GM18511 (cell line): Measurements from ENCODE around the gene CELSR2.
"Not testable (repeated sequence)": the region's sequence is repeated elsewhere in the genome, so short reads cannot be mapped to it uniquely, and the experiment has no call there.

Source experiments
- ATAC-seq: cut with Tn5 transposase; IDR thresholded peaks from one replicate; pipeline ENCODE4 v1.9.1; 2021; ENCODE audit warnings: mild to moderate bottlenecking, moderate library complexity; ENCODE audit not compliant: unreplicated experiment

The CELSR2 gene

DNA sequence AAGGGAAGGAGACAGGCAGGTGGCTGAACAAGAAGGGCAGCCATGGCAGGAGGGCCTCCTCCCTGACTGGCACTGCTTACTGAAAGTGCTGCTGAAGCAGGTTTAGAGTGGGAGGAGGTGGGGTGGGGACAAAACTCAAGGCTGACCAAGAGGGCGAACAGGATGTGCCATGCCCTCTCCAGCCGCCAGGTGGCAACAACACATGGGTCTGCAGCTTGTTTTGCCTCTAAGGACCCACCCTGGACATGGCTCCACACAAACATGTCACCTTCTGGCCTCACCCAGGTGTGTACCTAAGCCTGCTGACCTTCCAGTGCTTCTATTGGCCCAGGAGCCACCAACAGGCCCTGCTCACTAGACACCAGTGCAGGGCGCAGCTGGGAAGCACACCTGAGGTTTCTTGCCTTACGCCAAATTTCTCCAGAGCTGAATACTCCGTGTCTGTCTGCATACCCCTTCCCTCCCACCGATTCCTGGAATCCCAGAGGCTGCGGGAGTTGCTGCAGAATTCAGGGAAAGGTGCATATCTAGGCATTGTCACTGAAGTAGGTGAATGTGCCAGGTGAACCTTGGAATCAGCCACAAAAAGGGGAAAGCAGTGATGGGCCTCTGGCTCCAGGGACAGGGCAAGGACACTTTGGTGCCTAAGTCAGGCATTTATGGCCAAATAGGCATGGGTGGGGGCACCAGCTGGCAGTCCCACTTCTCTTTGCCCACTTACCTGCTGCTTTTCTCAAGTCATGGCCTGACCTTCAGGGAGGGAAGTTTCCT is 28.3 kb downstream of the CELSR2 start:
- peak; percentile 86 for ATAC-seq

DNA sequence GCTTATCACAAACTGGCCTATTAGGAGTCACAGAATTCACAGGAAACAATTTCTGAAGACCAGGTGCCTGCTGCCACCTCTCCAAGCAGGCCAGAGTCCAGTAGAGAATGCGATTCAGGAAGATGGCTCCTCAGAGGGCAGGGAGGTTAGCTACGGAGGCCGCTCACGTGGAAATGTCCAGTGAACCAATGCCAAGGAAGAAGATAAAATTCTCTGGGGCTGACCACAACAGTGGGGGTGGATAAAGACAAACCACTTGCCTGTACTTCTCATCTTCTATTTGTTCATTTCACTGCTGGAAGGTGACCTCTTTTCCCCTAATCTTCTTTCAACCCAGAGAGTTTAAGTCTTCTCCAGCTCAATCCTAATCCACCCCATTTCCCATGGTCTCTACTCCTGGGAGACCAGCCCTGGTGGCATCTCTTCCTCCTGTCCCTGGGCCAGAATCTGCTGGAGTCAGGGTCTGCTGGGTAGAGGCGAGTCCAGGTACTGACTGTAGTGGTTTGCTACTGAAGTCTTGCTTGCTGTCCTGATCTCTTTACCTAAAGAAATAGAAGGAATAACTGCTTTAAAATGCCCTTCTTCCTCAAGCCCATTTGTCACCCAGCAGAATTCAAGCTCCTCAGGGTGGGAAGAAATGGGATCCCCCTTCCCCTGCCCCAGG is 30.4 kb downstream of the CELSR2 start:
- ATAC-seq = no peak

DNA sequence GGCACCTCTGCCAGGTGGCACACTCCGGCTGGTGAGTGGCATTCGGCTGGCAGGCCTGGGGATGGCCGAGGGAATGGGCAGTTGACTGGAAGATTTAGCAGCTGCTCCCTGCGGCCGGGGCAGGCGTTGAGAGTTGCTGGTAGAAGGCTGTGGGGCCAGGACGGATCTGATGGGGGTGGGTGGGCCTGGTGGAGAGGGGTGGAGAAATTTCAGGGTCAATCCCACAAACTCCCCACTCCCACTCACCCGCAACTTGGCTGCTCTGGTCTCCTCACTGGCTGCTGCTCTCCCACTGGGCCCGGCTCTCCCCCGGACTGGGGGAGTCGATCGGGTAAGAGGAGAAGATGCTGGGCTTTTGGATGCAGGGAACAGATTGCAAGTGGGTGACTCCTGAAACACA is 31.5 kb downstream of the CELSR2 start:
- ATAC-seq = no peak

DNA sequence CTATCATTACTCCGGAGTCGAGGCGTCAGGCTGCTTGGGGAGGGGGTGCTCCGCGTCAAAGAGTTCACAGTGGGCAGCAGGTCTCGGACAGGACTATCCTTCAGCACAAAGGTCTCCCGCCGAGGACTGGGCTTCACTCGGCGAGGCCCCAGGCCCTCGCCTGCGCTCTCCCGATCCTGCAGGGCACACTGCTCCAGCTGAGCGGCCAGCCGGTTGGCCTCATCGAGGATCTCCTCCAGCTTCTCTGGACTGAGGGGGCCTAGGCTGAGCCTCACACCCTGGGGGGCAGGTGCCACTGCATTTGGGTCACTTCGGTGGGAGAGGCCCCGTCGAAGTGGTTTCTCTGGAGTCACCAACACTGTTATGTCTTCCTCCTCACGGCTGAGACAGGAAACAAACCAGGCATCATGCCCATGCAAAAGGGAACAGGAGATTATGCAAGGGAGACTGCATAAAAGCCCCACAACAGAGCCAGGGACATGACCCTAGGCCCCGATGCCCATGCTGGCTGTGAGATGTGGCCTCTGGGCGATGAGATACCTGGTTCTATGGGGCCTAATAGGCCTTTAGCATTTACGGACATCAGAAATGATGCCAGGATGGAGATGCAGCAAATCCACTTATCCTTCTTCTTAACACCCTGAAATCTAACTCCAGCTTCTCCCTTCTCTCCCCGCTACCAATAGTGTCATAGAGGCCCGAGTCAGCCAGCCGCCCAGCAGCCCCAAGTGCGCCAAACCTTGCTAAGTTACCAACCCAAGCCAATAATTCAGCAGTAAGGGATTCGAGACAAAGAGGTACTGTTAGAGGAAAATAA is 32.5 kb downstream of the CELSR2 start:
- no peak for ATAC-seq

DNA sequence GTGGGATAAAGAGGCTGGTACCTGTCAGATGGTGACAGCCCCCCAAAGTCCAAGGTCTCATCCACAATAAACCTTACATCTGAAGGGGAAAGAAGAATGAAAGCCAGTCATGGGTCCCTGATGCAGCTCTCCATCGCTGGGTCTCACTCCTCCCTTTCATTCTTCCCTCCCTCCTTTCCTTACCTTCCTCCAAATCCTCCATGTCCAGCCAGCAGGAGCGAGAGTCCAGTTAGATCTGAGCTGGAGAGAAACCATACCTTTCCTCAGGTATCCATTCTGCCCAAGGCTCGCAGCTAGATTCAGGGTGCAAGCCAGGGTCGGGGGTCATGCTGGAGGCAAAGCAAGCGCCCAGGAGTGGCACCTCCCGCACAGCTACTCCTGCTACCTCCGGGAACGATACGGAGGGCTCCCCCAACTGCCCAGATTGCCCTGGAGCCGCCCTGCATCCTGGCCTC is 33.2 kb downstream of the CELSR2 start:
- no peak for ATAC-seq

DNA sequence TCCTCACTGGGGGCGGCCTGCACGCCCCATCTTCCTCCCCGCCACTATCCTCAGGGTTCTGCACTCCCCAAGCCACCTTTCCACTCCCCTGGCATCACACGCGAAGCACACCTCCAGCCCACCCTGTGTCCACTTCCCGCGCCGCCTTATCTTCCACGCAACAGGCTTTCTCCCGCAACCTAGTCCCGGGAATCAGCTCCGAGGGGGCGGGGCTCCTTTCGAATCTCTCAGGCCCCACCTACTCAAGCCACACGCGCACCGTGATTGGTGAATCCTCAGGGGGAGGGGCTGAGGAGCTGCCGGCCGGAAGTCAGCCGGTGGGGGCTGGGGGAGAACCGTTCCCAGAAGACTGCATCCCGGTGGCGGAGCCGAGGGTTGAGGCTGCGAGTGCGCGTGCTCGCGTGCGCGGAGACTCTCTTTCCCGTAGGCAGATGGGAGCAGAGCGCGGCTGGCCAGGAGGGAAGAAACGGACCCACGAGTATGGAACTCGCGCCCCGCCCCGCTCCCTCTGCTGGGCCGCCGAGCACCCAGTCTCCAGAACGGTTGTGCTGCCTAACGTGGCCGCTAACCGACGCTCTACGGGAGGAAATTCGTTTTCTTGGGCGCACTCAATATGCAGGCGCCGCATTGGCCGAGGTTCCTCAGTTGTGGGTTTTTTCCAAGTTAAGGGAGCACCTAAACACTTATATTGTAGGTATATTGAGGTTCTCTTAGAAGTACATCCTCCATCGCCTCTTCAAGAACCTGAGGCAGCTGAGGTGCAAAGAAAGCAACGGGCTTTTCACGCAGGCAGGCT is 33.8 kb downstream of the CELSR2 start, which contains the start of gene PSRC1:
Gene PSRC1 (minus strand): TSS at position 194 of the 796 bp plus-strand sequence.
- ATAC-seq = peak; percentile 97

DNA sequence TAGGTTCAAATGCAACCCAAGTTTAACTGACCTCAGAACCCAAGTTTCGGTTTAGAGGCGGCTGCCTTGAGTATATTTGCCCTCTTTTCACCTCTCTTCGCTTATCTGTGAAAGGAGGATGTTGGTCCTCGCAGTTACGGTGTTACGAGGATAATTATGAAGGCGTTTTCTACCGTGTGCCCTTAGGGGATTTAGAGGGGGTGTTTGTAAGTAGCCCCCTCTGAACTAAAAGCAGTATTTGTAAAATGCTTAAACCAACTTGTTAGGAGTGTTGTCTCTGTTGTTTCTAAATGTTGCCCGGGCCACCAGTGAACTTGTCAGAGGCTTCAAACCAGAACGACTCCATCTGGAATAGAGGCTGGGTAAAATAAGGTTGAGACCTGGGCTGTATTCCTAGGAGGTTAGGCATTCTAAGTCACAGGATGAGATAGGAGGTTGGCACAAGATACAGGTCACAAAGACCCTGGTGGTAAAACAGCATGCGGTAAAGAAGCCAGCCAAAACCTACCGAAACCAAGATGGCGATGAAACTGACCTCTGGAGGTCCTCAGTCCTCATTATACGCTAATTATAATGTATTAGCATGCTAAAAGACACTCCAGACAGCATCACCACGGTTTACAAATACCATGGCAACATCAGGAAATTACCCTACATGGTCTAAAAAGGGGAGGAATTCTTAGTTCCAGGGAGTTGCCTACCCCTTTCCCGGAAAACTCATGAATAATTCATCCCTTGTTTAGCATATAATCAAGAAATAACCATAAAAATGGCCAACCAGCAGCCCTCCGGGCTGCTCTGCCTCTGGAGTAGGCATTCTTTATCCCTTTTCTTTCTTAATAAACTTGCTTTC is 34.6 kb downstream of the CELSR2 start:
- ATAC-seq = no peak

DNA sequence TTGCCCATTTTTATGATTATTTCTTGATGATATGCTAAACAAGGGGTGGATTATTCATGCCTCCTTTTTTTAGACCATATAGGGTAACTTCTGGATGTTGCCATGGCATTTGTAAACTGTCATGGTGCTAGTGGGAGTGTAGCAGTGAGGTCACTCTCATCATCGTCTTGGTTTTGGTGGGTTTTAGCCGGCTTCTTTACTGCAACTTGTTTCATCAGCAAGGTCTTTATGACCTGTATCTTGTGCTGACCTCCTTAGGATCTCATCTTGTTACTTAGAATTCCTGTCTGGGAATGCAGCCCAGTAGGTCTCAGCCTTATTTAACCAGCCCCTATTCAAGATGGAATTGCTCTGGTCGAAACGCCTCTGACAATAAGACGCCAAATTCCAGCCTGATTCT is 37.4 kb downstream of the CELSR2 start:
- ATAC-seq = not testable (repeated sequence)

DNA sequence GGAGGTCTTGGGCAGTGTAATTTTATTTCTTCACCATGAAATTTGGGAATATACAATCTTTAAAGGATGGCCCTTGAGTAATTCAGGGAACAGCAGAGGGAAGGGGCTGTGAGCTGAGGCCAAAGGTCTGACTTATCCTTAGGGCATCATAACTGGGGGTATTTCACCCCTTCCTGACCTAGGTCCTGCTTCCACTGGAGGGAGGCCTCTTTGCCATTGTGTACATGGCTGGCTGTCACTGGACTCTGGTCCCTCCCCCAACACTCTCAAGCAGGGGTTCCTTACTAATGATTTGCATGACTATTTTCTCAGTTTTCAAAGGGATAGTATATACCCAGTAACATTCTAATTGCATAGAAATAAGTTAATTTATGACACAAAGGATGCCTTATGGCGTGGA is 40.8 kb downstream of the CELSR2 start:
- no peak for ATAC-seq

DNA sequence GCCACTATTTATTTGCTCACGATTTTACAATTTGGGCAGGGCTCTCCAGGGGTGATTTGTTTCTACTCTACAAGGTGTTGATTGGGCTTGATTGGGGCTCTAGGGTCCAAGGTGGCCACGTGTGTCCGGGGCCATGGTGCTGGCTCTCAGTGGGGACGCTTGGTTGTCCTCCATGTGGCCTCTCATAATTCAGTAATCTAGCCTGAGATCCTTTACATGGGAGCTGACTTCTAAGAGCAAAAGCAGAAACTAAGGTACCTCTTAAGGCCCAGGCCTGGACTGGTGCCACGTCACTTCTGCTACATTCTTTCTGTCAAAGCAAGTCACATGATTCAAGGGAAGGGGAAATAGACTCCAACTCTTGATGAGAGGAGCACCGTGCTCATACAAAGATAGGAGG is 41.7 kb downstream of the CELSR2 start:
- no peak for ATAC-seq

DNA sequence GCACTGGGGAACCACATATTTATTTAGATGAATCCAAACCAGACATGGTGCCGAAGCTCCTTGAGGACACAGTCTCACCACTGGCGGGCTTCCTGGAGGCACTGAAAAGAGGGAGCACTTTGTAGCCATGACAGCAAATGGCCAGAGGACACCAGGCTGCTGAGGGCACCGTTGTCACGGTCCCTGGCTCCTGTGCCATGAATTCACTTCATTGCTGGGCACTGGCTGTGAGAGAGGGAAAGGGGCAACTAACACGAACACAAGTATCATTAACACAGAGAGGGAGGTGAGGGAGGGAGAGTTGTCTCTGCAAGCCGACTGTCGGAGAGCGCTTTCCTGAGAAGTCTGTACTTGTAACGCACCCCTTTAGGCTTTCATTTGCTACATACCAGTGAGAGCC is 43.0 kb downstream of the CELSR2 start:
- no peak for ATAC-seq

DNA sequence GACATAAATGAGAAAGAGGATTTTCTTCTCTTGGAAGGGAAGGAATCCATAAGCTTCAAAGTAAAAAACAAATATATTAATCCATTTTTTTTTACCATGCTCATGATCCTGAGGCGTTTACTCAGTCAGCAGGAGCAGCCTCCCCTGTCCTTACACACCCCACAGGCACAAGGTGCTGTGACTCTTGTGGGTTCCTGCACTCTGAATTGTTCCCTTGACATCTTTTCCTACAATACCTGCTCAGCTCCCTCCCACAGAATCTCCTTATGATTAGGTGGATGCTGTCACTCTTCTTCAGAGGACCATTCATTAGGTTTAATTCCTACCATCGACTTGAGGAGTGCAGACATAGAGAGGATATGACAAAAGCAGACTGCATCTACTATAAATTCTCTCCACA is 43.7 kb downstream of the CELSR2 start:
- ATAC-seq = no peak

DNA sequence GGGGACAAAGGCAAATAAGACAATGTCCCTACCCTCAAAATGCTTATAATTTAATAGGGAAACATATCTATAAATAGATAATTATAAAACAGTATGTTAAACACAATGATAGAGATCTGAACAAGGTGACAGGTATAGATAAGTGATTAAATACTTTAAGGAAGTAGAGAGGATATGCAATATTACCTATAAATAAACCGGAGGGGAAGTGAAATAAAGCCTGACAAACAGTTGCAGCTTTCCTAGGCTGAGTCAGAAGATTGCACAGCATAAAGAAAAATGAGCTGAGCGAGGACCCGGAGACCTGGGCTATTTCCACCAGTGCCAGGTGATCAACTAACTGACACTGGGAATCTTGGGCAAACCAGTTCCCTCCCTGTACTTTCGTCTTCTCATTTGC is 45.1 kb downstream of the CELSR2 start:
- ATAC-seq = no peak

DNA sequence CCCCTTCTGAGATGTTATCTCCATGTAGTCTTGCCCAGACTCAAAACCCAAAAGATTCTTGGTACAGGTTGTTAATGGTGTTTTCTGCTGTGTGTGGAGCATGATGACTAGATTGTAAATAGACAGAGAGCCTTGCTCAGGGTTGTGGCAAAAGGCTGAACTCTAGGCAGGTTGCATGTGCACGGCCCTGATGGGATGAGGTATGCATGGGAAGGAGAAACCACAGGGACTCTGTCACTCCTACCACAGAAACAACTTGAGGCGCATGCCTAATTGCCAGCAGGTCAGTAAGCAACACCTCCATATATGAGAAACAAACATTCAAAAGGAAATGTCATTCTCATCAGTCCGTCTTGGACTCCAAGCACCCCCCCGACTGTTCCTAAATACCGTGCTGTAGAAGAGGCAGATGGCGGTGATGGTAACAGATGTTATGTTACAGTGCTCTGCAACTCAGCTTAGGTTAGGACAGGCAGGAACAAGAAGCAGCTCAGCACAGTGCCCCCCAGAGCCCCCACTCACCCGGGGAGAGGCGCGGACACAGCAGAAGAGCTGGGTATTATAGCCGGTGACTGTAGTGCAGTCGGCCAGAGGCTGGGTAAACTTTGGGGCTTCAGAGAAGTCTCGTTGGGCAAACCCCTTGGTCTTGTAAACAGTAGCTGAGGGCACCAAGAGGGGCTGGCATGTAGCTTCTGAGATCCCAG is 46.5 kb downstream of the CELSR2 start:
- no peak for ATAC-seq

DNA sequence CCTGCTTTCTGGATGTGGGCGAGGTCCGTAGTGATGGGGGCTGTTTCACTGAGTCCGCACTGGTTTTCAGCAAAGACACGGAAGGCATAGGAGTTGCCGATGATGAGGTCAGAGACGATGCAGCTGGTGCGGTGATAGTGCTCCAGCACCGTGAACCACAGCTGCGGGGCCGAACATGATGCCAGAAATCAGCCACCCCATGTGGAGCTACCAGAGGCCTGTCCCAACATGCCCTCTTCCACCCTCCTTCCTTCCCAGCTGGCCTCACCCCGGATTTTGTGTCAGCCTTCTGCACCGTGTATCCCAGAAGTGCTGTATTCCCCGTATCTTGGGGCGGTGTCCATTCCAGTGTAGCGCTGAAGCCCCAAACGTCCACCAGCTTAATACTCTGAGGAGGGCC is 47.4 kb downstream of the CELSR2 start:
- ATAC-seq = no peak

DNA sequence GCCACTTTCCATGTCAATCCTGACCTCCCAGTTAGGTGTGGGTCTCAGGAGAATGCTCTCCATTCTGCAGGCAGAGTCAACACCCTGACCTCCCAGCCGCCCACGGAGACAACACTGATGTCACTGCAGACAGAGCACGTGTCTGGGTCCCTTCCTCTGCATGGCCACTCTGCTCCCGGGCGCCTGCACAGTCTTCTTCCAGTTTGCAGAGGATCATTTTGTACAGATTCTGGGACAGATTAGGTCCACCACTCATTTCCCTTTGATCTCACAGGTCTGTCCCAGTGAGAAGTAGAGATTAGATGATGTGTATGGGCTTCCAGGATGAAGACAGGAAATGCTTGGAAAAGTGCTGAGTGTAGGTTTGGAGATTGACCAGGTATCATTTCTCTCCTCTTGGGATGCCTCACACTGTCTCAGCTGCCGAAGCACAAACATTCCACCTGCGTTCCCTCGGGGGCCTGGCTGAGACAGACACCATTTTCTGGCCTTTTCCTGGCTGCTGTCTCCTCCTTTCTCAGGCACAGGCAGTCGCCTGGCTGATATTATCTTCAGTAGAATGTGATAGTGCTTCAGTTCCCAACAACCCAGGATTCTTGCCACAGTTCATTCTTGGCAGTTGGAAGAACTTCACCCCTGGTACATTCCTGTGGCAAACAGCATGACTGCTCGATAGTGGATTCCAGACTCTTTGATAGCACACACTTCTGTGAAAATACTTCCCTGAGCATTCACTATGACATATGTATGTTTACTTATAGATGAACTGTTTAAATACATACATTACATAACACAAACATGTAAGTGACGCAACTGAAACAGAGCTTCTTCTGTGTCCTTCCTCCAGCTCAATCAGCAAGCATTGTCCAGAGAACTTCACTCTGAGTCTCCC is 49.6 kb downstream of the CELSR2 start:
- no peak for ATAC-seq

DNA sequence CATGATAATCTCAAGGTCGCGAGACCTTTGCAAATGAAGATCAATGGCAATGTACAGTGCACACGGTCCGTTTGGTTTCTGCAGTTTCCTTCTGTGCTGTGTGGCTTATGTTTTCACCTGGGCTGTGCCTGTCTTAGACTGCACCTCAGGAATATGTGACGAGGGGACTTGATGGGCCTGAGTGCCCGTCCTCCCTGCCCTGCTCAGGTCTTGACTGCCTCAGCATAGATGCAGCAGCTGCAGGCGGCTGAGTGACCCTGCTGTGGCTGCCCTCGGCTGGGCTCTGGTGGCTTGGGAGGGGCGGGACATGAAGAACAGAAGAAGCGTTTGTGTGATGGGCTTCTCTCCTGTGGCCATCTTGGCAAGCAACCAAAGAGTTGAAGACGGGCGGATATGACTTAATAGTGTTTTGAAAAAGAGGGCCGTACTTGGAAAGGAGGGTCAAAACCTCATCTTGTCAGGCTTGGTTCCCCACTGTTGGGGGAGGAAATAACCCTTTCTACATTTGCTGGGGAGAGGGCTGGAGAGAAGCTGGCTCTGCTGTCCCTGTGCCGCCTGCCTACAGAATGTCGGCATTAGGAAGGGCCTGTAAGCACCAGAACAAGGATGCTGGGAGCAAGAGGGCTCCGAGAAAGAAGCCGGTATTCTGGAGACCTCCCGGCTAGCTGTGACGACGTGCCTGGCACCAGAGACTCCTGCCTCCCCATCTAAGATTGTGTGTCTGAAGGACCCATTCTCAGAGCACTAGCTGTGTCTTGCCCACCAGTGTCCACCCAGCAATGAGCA is 50.4 kb downstream of the CELSR2 start:
- no peak for ATAC-seq
